ENCODE data around the gene OTX1.

DNA sequence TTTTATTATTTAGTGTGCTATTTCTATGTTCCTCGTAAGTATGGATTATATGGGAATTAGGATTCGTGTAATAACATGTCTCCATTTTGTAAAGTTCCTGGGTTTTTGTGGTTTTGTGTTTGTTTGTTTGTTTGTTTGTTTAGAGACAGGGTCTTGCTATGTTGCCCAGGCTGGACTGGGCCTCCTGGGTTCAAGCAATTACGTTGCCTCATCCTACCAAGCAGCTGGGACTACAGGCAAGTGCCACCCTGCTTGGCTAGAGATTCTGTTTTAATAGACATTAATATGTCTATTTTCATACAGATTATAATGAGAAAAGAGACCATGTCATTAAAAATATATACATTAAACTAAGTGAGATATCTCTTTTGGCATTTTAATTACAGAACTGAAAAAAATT is 35.2 kb upstream of the OTX1 start:
- no peak for TF ChIP-seq EZH2 (IDR thresholded peaks at IDR 0.05; ENCODE audit: insufficient read depth, low read length)
- TF ChIP-seq, protein P1, sequence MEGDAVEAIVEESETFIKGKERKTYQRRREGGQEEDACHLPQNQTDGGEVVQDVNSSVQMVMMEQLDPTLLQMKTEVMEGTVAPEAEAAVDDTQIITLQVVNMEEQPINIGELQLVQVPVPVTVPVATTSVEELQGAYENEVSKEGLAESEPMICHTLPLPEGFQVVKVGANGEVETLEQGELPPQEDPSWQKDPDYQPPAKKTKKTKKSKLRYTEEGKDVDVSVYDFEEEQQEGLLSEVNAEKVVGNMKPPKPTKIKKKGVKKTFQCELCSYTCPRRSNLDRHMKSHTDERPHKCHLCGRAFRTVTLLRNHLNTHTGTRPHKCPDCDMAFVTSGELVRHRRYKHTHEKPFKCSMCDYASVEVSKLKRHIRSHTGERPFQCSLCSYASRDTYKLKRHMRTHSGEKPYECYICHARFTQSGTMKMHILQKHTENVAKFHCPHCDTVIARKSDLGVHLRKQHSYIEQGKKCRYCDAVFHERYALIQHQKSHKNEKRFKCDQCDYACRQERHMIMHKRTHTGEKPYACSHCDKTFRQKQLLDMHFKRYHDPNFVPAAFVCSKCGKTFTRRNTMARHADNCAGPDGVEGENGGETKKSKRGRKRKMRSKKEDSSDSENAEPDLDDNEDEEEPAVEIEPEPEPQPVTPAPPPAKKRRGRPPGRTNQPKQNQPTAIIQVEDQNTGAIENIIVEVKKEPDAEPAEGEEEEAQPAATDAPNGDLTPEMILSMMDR (IDR thresholded peaks at IDR 0.05; ENCODE audit: insufficient read depth, low read depth, low read length) = no peak
